ENCODE data around the gene TMC5. TPM values are rescaled to one million over a fixed set of nuclear protein-coding genes. Genes with fewer than 3 reads are reported as not detected.

TMC5 gene
- total RNA-seq, 1 donor from 2014 or later = 68.7 TPM

- H3K9me3 ChIP-seq = no peaks in the 10 kb centered on the region
Observed at GRCh38 chr16:19497176-19497575, 79.5 kb downstream of the TMC5 start.

DNA sequence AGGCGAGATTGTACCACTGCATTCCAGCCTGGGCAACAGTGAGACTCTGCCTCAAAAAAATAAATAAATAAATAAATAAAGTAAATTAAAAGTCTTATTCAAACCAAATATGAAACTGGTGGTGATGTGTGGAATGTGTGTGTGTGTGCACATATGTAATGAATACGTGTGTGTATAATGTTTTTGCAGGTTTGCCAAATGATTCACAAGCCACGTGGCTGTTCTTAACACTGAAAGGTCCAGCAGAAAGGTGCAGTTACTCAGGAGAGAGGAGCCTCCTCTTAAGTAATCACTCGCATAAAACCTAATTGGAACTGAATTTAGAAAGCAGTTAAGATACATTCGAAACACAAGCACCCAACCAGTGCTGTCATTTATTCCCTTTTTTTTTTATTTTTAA is 81.3 kb downstream of the TMC5 start:
- H3K27ac ChIP-seq = no peak overlapping the region
- DNase-seq (no peak), ATAC-seq (no peak)
- intact Hi-C loops (cut with DNase I) = no loop called here
- no peaks in the 10 kb centered on the region for H3K4me1 ChIP-seq
- H3K27me3 ChIP-seq = no peaks in the 10 kb centered on the region
- TF ChIP-seq, protein P1, sequence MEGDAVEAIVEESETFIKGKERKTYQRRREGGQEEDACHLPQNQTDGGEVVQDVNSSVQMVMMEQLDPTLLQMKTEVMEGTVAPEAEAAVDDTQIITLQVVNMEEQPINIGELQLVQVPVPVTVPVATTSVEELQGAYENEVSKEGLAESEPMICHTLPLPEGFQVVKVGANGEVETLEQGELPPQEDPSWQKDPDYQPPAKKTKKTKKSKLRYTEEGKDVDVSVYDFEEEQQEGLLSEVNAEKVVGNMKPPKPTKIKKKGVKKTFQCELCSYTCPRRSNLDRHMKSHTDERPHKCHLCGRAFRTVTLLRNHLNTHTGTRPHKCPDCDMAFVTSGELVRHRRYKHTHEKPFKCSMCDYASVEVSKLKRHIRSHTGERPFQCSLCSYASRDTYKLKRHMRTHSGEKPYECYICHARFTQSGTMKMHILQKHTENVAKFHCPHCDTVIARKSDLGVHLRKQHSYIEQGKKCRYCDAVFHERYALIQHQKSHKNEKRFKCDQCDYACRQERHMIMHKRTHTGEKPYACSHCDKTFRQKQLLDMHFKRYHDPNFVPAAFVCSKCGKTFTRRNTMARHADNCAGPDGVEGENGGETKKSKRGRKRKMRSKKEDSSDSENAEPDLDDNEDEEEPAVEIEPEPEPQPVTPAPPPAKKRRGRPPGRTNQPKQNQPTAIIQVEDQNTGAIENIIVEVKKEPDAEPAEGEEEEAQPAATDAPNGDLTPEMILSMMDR (IDR thresholded peaks at IDR 0.05) = no peak
- H3K4me3 ChIP-seq = no peak overlapping the region
- no peaks in the 10 kb centered on the region for H3K9me3 ChIP-seq
- H3K36me3 ChIP-seq = peaks cover 67% of the 10 kb centered on the region

More at GRCh38 chr16:19497176-19497575, 79.5 kb downstream of the TMC5 start:
- TF ChIP-seq, protein P1 (IDR thresholded peaks at IDR 0.05) = no peak
- intact Hi-C loops (cut with DNase I) = no loop called here
- ATAC-seq = peak; percentile 67
- no peaks in the 10 kb centered on the region for H3K27me3 ChIP-seq
- H3K4me3 ChIP-seq = no peak overlapping the region
- no peak overlapping the region for H3K27ac ChIP-seq
- peaks cover 49% of the 10 kb centered on the region for H3K36me3 ChIP-seq
- H3K4me1 ChIP-seq = no peaks in the 10 kb centered on the region
- no peak for DNase-seq

GRCh38 chr16:19499481-19499880 is 81.8 kb downstream of the TMC5 start:
- H3K9me3 ChIP-seq = no peaks in the 10 kb centered on the region

DNA sequence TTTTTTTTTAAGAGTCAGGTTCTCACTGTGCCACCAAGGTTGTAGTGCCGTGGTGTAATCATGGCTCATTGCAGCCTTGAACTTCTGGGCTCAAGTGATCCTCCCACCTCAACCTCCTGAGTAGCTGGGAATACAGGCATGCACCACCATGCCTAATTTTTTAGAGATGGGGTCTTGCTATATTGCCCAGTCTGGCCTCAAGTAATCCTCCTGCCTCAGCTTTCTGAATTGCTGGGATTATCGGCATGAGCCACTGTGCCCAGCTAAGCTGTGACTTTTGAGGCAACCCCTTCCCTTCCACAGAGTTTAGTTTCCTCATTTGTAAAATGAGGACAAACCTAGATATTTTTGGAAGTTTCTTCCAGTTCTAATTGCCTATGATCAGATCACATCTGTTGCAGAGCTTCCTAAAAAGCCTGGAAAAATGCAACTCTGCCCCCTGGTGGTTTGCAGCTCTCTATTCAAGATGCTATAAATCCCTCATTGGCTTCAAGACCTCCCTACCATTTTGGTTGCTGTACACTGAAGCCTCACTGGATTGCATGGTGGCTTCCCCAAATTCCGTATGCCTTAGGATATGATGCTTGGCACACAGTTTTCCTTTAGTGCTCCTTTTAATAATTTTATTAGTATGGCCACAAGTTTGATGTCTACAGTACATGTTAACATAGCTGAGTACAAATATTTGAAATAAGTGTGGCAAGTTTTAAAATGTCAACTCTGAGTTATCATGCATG is 84.9 kb downstream of the TMC5 start:
- Histone ChIP-seq H3K9me3 (no peaks in the 10 kb centered on the region), H3K4me3 (no peak overlapping the region), H3K27me3 (no peaks in the 10 kb centered on the region), H3K36me3 (peaks cover 96% of the 10 kb centered on the region), H3K27ac (no peak overlapping the region), H3K4me1 (no peaks in the 10 kb centered on the region)
- intact Hi-C loops (cut with DNase I) = no loop called here
- TF ChIP-seq, protein P1 (IDR thresholded peaks at IDR 0.05) = peak; percentile 82
- DNase-seq (no peak), ATAC-seq (peak; percentile 91)

More at GRCh38 chr16:19499481-19499880, 81.8 kb downstream of the TMC5 start:
- H3K4me3 ChIP-seq = no peak overlapping the region
- peaks cover 72% of the 10 kb centered on the region for H3K36me3 ChIP-seq
- H3K27ac ChIP-seq = no peak overlapping the region
- DNase-seq (no peak), ATAC-seq (no peak)
- intact Hi-C loops (cut with DNase I) = no loop called here
- no peaks in the 10 kb centered on the region for H3K4me1 ChIP-seq
- H3K27me3 ChIP-seq = no peaks in the 10 kb centered on the region
- TF ChIP-seq, protein P1 (IDR thresholded peaks at IDR 0.05) = no peak

DNA sequence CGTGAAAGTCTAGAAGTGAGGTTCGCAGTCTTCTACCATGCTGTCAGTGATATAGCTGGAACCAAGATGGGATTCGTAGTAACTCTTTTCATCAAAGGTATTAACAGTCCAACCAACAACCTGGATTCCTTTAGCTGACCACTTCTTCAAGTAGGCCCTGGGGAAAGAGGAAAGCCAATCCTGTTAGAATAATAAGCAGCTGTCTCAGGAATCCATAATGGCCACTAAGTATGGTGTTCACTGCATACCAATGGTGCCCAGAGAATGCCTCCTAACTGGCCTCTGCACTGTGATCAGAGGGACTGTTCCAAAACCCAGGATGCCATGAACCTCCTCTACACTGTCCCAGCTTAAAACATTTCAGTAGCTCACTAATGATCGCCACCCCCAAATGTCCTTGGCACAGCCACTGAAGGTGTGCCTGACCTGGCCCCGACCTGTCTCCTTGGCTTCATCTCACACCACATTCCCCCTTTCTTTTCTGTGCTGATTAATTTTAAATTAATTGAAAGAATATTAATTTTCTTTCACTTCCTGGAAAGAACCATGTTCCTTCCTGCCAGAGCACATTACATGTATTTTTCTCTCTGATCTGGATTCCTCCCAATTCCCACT is 85.9 kb downstream of the TMC5 start:
- TF ChIP-seq, protein P1 (IDR thresholded peaks at IDR 0.05) = no peak

More for the DNA sequence above, 85.9 kb downstream of the TMC5 start:
- H3K27ac ChIP-seq = no peak overlapping the region
- DNase-seq = no peak
- peak; percentile 18 for ATAC-seq
- no peaks in the 10 kb centered on the region for H3K9me3 ChIP-seq
- H3K4me1 ChIP-seq = no peaks in the 10 kb centered on the region
- intact Hi-C loops (cut with DNase I) = no loop called here
- no peak overlapping the region for H3K4me3 ChIP-seq
- H3K36me3 ChIP-seq = peaks cover 96% of the 10 kb centered on the region
- H3K27me3 ChIP-seq = no peaks in the 10 kb centered on the region
